Activated T-cell treated with anti-CD3 and anti-CD28 coated beads for 24 hours (primary cell): ENCODE results near the gene ROBO1.
"Not testable (repeated sequence)": the region's sequence is repeated elsewhere in the genome, so short reads cannot be mapped to it uniquely, and the experiment has no call there.

Experiments used
- DNase-seq: peaks from one replicate; pipeline ENCODE4 v3.0.0-alpha.2; 2020; ENCODE audit warnings: low read depth

Gene ROBO1

DNA sequence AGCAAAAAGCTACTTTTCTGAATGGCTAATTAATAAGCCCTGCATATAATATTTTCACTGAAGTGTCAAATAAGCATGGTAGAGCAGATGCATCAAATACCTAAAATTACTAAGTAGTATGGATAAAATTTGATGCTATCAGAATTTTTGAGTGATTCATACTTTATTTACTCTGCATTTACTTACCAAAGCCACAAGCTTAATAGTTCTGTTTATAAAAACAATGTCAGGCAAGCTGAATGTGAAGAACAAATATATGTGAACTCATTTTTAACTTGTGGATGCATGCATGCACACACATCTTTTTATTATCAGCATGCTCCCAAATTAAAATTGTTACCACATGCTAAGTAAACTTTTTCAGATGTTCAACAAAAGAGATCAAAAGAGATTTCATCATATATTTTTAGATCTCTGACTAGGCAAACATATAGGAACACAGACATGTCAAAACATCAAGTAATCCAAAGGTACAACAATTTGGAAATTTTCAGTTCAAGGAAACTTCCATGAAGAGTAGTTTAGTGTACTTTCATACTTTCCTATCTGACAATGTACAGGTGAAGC lies 969.4 kb downstream of the ROBO1 start:
- DNase-seq, result no peak

- DNase-seq, result no peak
Measured at GRCh38 chr3:78794431-78794830, 973.4 kb downstream of the ROBO1 start.

- DNase-seq, result no peak
Measured at GRCh38 chr3:78792733-78793132, 975.1 kb downstream of the ROBO1 start.

- no peak for DNase-seq
Measured at GRCh38 chr3:78792212-78792611, 975.6 kb downstream of the ROBO1 start.

- DNase-seq, result no peak
Measured at GRCh38 chr3:78791753-78792152, 976.0 kb downstream of the ROBO1 start.

DNA sequence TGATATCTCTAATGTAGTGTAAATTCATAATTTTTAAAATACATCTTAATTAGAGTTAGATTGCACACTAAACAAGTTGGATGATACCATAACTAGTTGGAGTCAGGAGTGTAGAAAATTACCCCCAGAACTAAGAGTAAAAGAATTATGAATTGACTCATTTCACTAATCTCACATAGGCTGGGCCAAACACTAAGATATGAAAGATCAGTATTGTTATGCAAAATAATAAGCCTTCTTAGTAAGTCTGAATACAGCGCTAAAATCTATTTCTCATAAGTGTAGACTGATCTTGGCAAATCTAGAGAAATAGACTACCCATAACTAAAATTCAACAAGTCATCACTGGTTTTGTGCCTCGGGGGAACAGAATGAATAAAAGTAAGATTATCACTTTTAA lies 979.0 kb downstream of the ROBO1 start:
- no peak for DNase-seq

DNA sequence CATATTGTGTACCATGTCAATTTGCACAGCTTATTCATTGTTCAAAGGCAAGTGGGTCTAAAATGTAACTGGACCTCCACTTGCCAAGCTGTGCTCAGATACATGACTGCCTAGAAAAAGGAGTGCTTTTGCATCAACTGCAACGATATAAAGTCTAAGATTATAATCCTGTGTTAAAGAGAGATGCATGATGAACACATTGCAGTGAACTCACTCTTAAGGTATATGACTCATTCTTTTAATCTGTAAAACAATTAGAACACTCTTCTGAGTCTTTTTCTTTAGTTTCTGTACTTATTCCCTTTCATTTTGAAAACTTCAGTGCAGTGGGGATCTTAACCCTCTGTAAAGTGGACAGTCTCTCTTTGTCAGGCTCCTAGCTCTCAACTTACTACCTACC lies 982.8 kb downstream of the ROBO1 start:
- DNase-seq, result no peak

DNA sequence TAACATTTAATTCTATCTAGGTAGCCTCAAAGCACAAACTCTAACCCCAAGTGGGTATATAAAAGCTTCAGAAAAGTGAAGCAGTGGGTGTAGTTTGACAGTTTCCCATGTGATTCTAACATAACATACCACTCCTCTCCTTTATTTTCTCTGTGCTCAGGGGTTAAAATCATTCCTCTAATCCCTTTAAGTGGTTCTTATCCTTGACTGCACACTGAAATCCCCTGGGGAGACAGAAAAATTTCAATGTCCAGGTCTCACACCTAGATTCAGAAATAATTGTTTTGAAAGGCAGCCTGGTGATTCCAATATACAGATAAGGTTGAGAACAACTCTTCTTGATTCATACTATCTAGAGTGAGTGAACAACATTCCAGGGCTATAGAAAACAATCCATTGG lies 986.4 kb downstream of the ROBO1 start:
- DNase-seq, result no peak

DNA sequence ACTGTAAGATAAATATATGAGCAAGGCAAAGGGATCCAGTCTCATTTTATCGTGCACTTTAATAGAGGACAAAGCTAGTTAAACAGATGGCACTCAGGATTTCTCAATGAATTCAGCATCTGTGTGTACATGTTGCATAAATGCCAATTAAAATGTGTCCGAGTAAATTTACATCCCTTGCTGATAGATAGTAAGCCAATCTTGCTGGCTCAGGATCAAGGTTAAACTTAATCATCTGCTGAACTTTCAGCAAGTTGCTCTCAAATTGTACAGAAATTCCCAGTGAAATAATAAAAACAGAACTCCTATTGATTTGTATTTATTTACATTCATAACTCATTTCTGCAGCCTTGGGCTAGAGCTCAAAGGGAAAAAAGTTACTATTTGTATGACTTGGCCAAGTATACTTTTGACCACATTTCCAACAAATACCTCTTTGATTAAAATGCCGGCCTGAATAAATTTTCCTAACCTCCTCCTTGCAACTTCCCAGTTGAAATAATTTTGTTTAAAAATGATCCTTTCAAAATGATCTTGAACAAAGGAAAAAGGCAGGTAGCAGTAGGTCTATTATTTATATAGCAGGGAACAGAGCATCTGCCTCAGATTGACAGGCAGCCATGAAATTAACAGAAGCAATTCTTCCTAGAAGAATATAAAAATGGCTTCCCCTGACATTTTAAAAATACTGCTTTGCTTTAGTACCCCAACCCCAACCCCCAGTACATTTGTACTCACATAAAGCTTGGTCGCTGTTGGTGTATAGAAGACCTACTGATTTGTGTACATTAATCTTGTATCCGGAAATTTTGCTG lies 1001.9 kb downstream of the ROBO1 start:
- DNase-seq, result no peak

DNA sequence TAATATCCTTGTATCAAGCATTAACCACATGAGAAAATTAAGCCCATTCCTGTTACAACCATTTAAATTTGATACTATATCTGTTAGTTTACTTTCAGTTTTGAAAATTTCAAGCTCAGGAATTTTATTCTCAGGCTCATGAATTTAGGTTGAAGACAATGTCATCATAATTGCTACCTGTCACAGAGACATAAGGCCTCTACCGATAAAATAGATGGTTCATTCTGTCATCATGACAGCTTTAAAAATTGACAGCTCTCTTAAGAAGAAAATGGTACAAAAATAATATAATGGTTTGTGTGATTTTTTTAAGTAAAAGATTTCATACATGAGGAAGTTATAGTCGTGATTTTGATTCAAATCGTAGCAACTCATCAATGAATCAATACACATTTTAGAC lies 1003.2 kb downstream of the ROBO1 start:
- DNase-seq, result no peak

DNA sequence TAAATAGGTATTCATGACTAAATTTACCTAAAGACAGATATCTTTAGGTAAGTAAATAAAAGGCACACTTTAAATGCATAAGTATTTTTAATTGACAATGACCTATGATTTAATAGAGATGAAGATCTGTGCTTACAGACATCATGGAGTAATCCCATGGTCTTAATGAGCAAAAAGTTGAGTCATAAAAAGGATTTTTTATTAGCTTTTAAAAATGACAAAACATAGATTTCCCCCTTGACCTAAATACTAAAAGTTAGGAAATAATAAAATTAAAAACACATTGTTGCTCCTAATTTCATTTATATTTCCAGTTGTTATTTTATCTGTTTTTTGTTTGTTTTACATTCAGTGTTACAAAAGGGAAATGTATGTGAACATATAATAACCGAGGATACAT lies 1005.7 kb downstream of the ROBO1 start:
- DNase-seq, result no peak

DNA sequence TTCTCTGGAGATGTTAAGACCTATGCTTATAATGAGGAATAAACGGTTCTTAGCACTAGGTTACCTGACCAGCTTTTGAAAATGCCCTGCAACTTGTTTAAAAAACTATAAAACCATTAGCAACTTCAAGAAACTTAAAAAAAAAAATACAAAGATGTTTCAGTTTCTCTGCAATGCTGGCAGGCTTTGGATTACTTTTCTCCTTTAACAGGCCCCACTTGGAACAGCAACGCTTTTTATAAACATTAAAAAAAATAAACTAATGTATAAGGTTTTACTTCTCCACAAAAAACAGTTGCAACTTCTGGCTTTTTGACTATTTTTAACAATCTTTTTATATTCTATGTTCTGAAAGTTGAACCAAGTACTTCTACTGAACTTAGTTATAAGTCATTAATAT lies 1006.7 kb downstream of the ROBO1 start:
- DNase-seq, result no peak

DNA sequence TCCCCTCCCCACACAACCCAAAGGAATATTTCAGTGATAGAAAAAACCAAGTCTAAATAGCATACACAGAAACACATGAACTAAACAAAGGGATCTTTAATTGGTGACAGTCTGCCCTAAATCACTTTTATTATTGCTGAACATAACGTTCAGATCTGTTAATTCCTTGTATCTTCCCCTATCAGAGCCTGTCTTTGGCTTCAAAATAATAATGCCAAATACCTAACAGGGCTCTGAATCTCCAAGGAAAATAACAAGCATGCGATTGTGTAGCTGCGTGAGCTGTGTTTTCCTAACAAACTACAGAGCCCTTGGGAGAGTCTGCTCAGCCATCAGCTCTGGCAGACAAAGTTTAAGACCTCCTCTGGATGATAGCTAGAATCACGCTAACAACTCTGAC lies 1010.1 kb downstream of the ROBO1 start:
- no peak for DNase-seq

- DNase-seq, result no peak
Measured at GRCh38 chr3:78754066-78754743, 1013.6 kb downstream of the ROBO1 start.

DNA sequence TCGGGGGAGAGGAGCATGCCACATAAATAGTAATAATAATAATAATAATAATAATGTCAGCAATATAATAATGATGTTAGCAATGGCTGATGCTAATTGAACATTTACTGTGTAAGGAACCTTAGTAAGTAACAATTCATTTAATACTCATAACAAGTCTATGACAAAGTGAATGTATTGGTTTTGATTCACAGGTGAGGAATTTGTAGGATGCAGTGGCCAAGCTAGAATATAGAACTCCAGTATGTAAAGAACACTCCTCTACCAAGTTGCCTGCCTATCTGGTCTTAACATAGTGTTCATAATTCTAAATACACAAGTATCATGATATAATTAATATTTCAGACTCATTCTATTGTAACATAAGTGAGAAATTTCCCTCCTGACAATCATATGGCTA lies 1016.5 kb downstream of the ROBO1 start:
- DNase-seq, result no peak

DNA sequence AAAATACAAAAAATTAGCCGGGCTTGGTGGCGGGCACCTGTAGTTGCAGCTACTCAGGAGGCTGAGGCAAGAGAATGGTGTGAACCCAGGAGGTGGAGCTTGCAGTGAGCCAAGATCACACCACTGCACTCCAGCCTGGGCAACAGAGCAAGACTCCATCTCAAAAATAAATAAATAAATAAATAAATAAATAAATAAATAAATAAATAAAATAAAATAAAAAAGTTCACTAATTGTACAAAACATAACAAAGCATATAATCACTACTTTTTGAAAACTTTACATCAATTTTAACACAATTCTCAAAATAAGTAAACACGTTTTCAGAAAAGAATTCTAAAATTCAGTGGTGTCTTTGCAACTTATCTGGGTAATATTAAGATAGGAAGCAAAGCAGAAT lies 1017.5 kb downstream of the ROBO1 start:
- not testable (repeated sequence) for DNase-seq

GRCh38 chr3:78749056-78749455 lies 1018.7 kb downstream of the ROBO1 start:
- DNase-seq, result no peak

GRCh38 chr3:78745847-78746246 lies 1022.0 kb downstream of the ROBO1 start:
- no peak for DNase-seq

DNA sequence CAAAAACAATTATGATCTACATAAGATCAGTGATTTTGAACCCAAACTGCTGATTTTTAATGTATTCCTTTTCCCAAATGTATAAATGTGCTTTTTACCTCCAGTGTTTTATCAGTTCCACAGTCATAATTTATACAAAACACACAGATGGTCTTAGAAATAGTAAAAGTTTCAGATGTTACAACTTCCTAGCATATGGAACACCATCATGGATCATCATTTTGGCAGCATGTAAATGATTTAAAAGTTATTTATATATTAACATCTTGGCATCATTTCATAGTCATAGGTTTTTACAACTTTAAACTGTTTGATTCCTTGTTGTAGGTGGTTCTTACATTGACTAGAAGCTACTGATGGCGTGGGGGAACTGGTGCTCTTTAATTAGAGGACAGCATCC lies 1025.3 kb downstream of the ROBO1 start:
- no peak for DNase-seq

GRCh38 chr3:78742041-78742440 lies 1025.8 kb downstream of the ROBO1 start:
- no peak for DNase-seq

DNA sequence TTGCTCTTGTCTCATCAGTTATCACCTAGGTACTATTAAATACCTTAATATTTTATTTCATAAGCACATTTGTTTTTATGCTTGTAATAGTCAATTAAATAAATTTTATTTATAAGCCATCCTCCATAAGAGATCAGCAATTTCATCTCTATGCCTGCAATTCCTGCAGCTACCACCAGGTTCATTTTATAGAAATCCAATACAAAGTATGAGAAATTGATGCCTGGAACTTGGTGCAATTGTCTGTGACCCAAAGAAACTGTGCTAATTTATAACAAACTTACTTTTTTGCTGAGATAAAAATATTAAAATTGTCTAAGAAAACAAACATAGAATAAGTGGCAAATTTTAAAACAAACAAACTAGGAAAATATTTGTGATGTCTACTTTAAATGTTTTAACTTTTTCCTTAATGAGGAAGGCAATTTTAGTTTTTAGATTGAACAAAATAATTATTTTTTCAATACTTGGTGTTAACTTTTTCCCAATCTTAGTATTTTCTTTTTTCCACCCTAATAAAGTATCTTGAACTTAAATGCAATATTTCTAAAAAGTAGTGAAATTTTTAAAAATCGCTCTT lies 1026.6 kb downstream of the ROBO1 start:
- no peak for DNase-seq

GRCh38 chr3:78738833-78739232 lies 1029.0 kb downstream of the ROBO1 start:
- DNase-seq, result no peak

DNA sequence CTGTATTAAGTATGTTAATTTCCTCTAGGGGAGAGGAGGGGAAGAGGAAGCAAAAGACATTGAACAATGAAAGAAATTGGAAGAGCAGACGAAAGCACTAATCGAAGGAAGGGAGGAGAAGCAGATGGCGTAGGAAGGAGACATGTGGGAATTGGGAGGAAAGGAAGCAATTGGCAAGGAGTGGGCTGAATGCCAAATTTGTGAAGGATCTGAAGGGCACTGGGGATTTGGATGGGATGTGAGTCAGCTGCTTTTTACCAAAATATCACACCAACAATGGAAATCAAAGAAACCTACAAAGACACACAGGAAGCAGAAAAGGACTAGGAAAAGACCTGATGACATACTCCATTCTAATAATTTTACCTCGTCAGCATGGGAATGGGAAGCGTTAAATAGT lies 1029.8 kb downstream of the ROBO1 start:
- DNase-seq, result no peak
